H1 (cell line): ENCODE results near the gene REM2. TPM values are rescaled to one million over a fixed set of nuclear protein-coding genes. Genes with fewer than 3 reads are reported as not detected.
A peak's percentile ranks its signal among the peaks of the same experiment; 100 is the strongest.

Experiments
- CTCF ChIA-PET: fragments of 300-600 bp; sonication (Branson Sonifier 250); formaldehyde crosslinking; loops from one replicate; lab custom pipeline; 2021; ENCODE audit not compliant: partially characterized antibody; lab: Charles Lee
- POLR2A ChIA-PET: fragments of 300-600 bp; sonication (Branson Sonifier 250); formaldehyde crosslinking; loops from one replicate; lab custom pipeline; 2021; ENCODE audit warnings: inconsistent platforms; ENCODE audit not compliant: partially characterized antibody; lab: Charles Lee
- DNase-seq, 2 experiments: peaks; one replicate each; pipeline versions ENCODE4 v3.0.0 to v3.0.0-alpha.2; 2010 to 2022; ENCODE audit warnings: low spot score in 2 of 2, low read depth in 1 of 2, mixed read lengths in 1 of 2
- FAIRE-seq: peaks from 2 replicates; lab custom pipeline; 2011; peaks lifted over from hg19 to GRCh38; lab: Jason Lieb, UNC
- H2AFZ ChIP-seq: 2 replicates; pipeline ENCODE4 v1.8.1; 2012; ENCODE audit warnings: low read length, inconsistent platforms
- H2AK5ac ChIP-seq: 2 replicates; pipeline ENCODE4 v1.6.1; 2013; ENCODE audit warnings: low read depth, low read length
- H2BK120ac ChIP-seq: replicated peaks from 2 replicates; pipeline ENCODE3; 2013; ENCODE audit warnings: low read depth, low read length, inconsistent platforms
- H2BK12ac ChIP-seq: 2 replicates; pipeline ENCODE4 v1.6.1; 2013; ENCODE audit warnings: low read depth, low read length
- H2BK15ac ChIP-seq: 2 replicates; pipeline ENCODE4 v1.6.1; 2013; ENCODE audit warnings: low read length
- H2BK20ac ChIP-seq: 2 replicates; pipeline ENCODE4 v1.6.1; 2013; ENCODE audit warnings: low read length
- H2BK5ac ChIP-seq: 2 replicates; pipeline ENCODE4 v1.6.1; 2013; ENCODE audit warnings: low read depth, low read length
- H3K14ac ChIP-seq: 2 replicates; pipeline ENCODE4 v1.6.1; 2013; ENCODE audit warnings: inconsistent platforms; ENCODE audit not compliant: insufficient read length
- H3K18ac ChIP-seq: 2 replicates; pipeline ENCODE4 v1.6.1; 2013; ENCODE audit warnings: low read length; ENCODE audit errors: extremely low read depth
- H3K23ac ChIP-seq: 2 replicates; pipeline ENCODE4 v1.6.1; 2013; ENCODE audit warnings: inconsistent platforms; ENCODE audit not compliant: insufficient read length
- H3K23me2 ChIP-seq: 2 replicates; pipeline ENCODE4 v1.6.1; 2013; ENCODE audit warnings: low read depth, low read length
- H3K27ac ChIP-seq: 2 replicates; pipeline ENCODE4 v1.6.1; 2011; ENCODE audit warnings: low read depth, low read length, inconsistent platforms
- H3K27me3 ChIP-seq, 4 experiments: replicated peaks in 1 of 4; 1 replicate in 1 of 4; 2 replicates in 3 of 4; pipeline versions ENCODE4 v1.6.1 to v1.8.1; 2011 to 2013; ENCODE audit warnings: low read length in 3 of 4, mild to moderate bottlenecking in 3 of 4, inconsistent platforms in 2 of 4, mixed read lengths in 2 of 4, moderate library complexity in 1 of 4; ENCODE audit not compliant: control insufficient read depth in 3 of 4, insufficient read depth in 3 of 4; ENCODE audit errors: extremely low read depth in 1 of 4
- H3K36me3 ChIP-seq, 4 experiments: 2 replicates each; pipeline versions ENCODE4 v1.6.1 to v1.8.1; 2011 to 2013; ENCODE audit warnings: mild to moderate bottlenecking in 4 of 4, low read length in 3 of 4, moderate library complexity in 2 of 4, control low read depth in 1 of 4, inconsistent platforms in 1 of 4; ENCODE audit not compliant: insufficient read depth in 4 of 4, control insufficient read depth in 2 of 4
- H3K4ac ChIP-seq: replicated peaks from 2 replicates; pipeline ENCODE3; 2013; ENCODE audit warnings: low read length, low read depth, mixed read lengths, inconsistent platforms; ENCODE audit not compliant: insufficient read length
- H3K4me1 ChIP-seq, 4 experiments: replicated peaks in 1 of 4; 1 replicate in 1 of 4; 2 replicates in 3 of 4; pipeline versions ENCODE4 v1.6.1 to v1.8.1; 2011 to 2013; ENCODE audit warnings: low read length in 3 of 4, inconsistent platforms in 2 of 4, mixed read lengths in 1 of 4; ENCODE audit not compliant: insufficient read depth in 4 of 4, control insufficient read depth in 3 of 4
- H3K4me2 ChIP-seq, 2 experiments: 2 replicates each; pipeline versions ENCODE4 v1.6.1 to v1.8.1; 2011 to 2013; ENCODE audit warnings: low read depth in 2 of 2, low read length in 2 of 2, control low read depth in 1 of 2, inconsistent platforms in 1 of 2, mild to moderate bottlenecking in 1 of 2; ENCODE audit not compliant: insufficient read depth in 1 of 2
- H3K4me3 ChIP-seq, 4 experiments: fragments of 200-600, 300-600 bp in 1 of 4; sonication (generic), shearing (Covaris generic), sonication (Bioruptor Twin) in 1 of 4; 2 replicates each; pipeline versions ENCODE4 v1.5.1 to v1.8.1; 2011 to 2016; ENCODE audit warnings: low read length in 4 of 4, low read depth in 3 of 4, control low read depth in 2 of 4, inconsistent platforms in 2 of 4, mild to moderate bottlenecking in 2 of 4, mixed read lengths in 1 of 4, moderate library complexity in 1 of 4; ENCODE audit not compliant: insufficient read depth in 2 of 4; ENCODE audit errors: extremely low read depth in 1 of 4
- H3K56ac ChIP-seq: replicated peaks from 2 replicates; pipeline ENCODE3; 2013; ENCODE audit warnings: low read depth, mild to moderate bottlenecking, mixed read lengths, low read length, inconsistent platforms; ENCODE audit not compliant: insufficient read length
- H3K79me1 ChIP-seq: 2 replicates; pipeline ENCODE4 v1.6.1; 2013; ENCODE audit warnings: low read depth, low read length, control low read depth
- H3K79me2 ChIP-seq, 2 experiments: 2 replicates each; pipeline versions ENCODE4 v1.6.1 to v1.8.1; 2012 to 2013; ENCODE audit warnings: low read length in 2 of 2, mild to moderate bottlenecking in 2 of 2, inconsistent platforms in 1 of 2; ENCODE audit not compliant: insufficient read depth in 2 of 2, control insufficient read depth in 1 of 2
- H3K9ac ChIP-seq, 4 experiments: replicated peaks in 1 of 4; 1 replicate in 1 of 4; 2 replicates in 3 of 4; pipeline versions ENCODE4 v1.6.1 to v1.8.1; 2011 to 2013; ENCODE audit warnings: low read depth in 3 of 4, low read length in 3 of 4, control low read depth in 2 of 4, mild to moderate bottlenecking in 2 of 4, moderate library complexity in 2 of 4, inconsistent platforms in 1 of 4; ENCODE audit errors: extremely low read depth in 1 of 4
- H3K9me3 ChIP-seq, 2 experiments: 2 replicates each; pipeline versions ENCODE4 v1.6.1 to v1.8.1; 2012 to 2013; ENCODE audit warnings: mild to moderate bottlenecking in 2 of 2, moderate library complexity in 2 of 2, control low read depth in 1 of 2, inconsistent platforms in 1 of 2, low read depth in 1 of 2, low read length in 1 of 2, mixed read lengths in 1 of 2; ENCODE audit not compliant: insufficient read depth in 2 of 2
- H4K20me1 ChIP-seq, 2 experiments: replicated peaks in 1 of 2; 2 replicates each; pipeline versions ENCODE3 to v1.8.1; 2011 to 2013; ENCODE audit warnings: inconsistent platforms in 2 of 2, low read length in 2 of 2, mild to moderate bottlenecking in 1 of 2; ENCODE audit not compliant: insufficient read depth in 2 of 2, control insufficient read depth in 1 of 2
- H4K5ac ChIP-seq: 2 replicates; pipeline ENCODE4 v1.6.1; 2013; ENCODE audit warnings: low read length, low read depth, mixed read lengths, inconsistent platforms; ENCODE audit not compliant: insufficient read length
- H4K8ac ChIP-seq: 2 replicates; pipeline ENCODE4 v1.8.0; 2013; ENCODE audit warnings: mild to moderate bottlenecking, moderate library complexity, low read length, inconsistent platforms; ENCODE audit not compliant: insufficient read depth; ENCODE audit errors: extremely low read depth
- H4K91ac ChIP-seq: replicated peaks from 2 replicates; pipeline ENCODE3; 2013; ENCODE audit warnings: low read length, mixed read lengths, inconsistent platforms; ENCODE audit not compliant: insufficient read length
- BCL11A ChIP-seq, 2 experiments: IDR thresholded peaks; one replicate each; pipeline ENCODE4 v1.6.1; 2011; ENCODE audit warnings: low read depth in 2 of 2, low read length in 2 of 2, mild to moderate bottlenecking in 2 of 2
- CEBPB ChIP-seq: IDR thresholded peaks from 2 replicates; pipeline ENCODE4 v1.6.1; 2012; ENCODE audit warnings: low read depth, low read length
- GABPA ChIP-seq: IDR thresholded peaks from 2 replicates; pipeline ENCODE4 v1.6.1; 2011; ENCODE audit warnings: mild to moderate bottlenecking, low read length, moderate library complexity, borderline replicate concordance; ENCODE audit not compliant: insufficient read depth
- GTF2F1 ChIP-seq: IDR thresholded peaks from 2 replicates; pipeline ENCODE4 v1.6.1; 2012; ENCODE audit warnings: low read depth, low read length, improper control_type of control experiment, borderline replicate concordance
- JUN ChIP-seq: IDR thresholded peaks from 2 replicates; pipeline ENCODE4 v1.6.1; 2011; ENCODE audit warnings: low read depth, mild to moderate bottlenecking, improper control_type of control experiment, low read length
- KDM1A ChIP-seq: fragments of 200-600, 300-600 bp; sonication (generic); IDR thresholded peaks from 2 replicates; pipeline ENCODE4 v1.7.1; 2016; ENCODE audit warnings: mild to moderate bottlenecking, low read length, borderline replicate concordance
- PHF8 ChIP-seq: fragments of 200-600 bp; sonication (generic); conservative IDR thresholded peaks from 2 replicates; pipeline ENCODE4 v1.7.1; 2012; ENCODE audit warnings: low read depth, mild to moderate bottlenecking, inconsistent platforms, low read length, moderate library complexity
- POU5F1 ChIP-seq: IDR thresholded peaks from 2 replicates; pipeline ENCODE4 v1.6.1; 2011; ENCODE audit warnings: low read depth, mild to moderate bottlenecking, low read length, moderate library complexity
- RAD21 ChIP-seq, 2 experiments: IDR thresholded peaks in 1 of 2; conservative IDR thresholded peaks in 1 of 2; 2 replicates each; pipeline ENCODE4 v1.6.1; 2011; ENCODE audit warnings: low read depth in 2 of 2, low read length in 2 of 2, improper control_type of control experiment in 1 of 2, inconsistent platforms in 1 of 2, mild to moderate bottlenecking in 1 of 2, moderate library complexity in 1 of 2
- SIX5 ChIP-seq: IDR thresholded peaks from 2 replicates; pipeline ENCODE4 v1.6.1; 2011; ENCODE audit warnings: mild to moderate bottlenecking, low read depth, low read length
- whole genome bisulfite sequencing, 2 experiments: shearing (Covaris generic) in 1 of 2; methylation state at CpG; one replicate each; pipeline versions ENCODE4 v1.1.6 to v1.1.7; 2013 to 2015; ENCODE audit warnings: low lambda C conversion rate in 2 of 2, mixed read lengths in 2 of 2, inconsistent platforms in 1 of 2, low coverage in 1 of 2, missing lambda C conversion rate in 1 of 2; ENCODE audit not compliant: insufficient replicate concordance in 2 of 2, insufficient coverage in 1 of 2, insufficient read length in 1 of 2; ENCODE audit errors: extremely low coverage in 1 of 2, missing lambda C conversion rate in 1 of 2; 5-methylcytosine and 5-hydroxymethylcytosine counted together
- polyA plus RNA-seq, 7 experiments: library from polyadenylated mRNA; depleted of rRNA in 3 of 7; stranded (reverse) in 5 of 7; unstranded in 2 of 7; fragments of >200 nt in 5 of 7; fragments of 200-250 nt in 2 of 7; gene quantifications; 1 replicate in 5 of 7; 2 replicates in 1 of 7; 4 replicates in 1 of 7; pipeline versions ENCODE4 v1.2.1 to v1.2.3, GENCODE V29; 2011 to 2013; ENCODE audit warnings: missing spikeins in 2 of 7, mixed read lengths in 2 of 7
- total RNA-seq: library from RNA; stranded (reverse); fragmentation: NEBNext Ultra II Directional; extraction: Animal tissue kit (Norgen Biotek cat#: 25700); gene quantifications from 2 replicates; pipeline ENCODE4 v1.2.1, GENCODE V29; 2021

The REM2 gene
- total and polyA plus RNA-seq, 2 of the 8 experiments (the other 6 are each of a cell fraction or from before 2014, with no cell fraction given), result 1.00 to 1.1 TPM

DNA sequence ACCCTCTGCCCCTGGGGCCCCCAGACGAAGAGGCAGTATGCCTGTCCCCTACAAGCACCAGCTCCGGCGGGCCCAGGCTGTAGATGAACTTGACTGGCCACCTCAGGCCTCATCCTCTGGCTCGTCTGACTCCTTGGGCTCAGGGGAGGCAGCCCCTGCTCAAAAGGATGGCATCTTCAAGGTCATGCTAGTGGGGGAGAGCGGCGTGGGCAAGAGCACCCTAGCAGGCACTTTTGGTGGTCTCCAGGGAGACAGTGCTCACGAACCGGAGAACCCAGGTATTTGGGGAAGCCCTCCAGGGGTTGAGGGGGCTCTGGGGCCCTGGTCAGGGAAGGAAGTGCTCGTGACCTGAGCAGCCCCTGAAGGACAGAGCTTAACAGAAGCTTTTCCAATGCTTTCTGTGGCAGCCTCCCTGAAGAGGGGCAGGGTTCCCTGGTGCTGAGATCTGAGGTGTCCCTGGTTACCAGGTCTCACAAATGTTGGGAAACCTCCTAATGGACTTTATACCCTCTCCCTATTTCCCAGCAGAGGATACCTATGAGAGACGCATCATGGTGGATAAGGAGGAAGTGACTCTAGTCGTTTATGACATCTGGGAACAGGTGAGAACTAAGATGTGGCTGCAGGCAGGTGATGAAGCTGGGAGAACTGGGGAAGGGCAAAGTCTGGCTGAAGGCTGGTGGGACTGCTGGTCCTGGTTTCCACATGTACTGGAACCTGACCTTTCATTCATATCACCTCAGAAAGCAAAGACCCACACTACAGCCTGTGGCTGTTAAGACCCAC is 1.9 kb downstream of the REM2 start:
- Histone ChIP-seq H2BK120ac (no peak overlapping the region), H3K4me2 (no peak overlapping the region; a peak in 1 of 4 replicates), H2AFZ (no peak overlapping the region), H3K9ac (no peak overlapping the region), H3K9me3 (no peaks in the 10 kb centered on the region), H2BK5ac (no peak overlapping the region), H3K79me2 (no peaks in the 10 kb centered on the region), H3K27me3 (peaks cover 0 to 17% (median 11%) of the 10 kb centered on the region in 4 experiments; a peak in 6 of 7 replicates), H3K79me1 (peaks cover 3% of the 10 kb centered on the region; the same call in 1 of the 2 replicates), H2BK15ac (peak overlapping the region; percentile 74), H2AK5ac (no peak overlapping the region), H3K4me3 (no peak overlapping the region), H3K4me1 (peaks cover 7 to 21% (median 12%) of the 10 kb centered on the region in 4 experiments), H3K27ac (no peak overlapping the region), H2BK12ac (no peak overlapping the region), H3K56ac (no peak overlapping the region), H4K20me1 (no peaks in the 10 kb centered on the region), H3K36me3 (no peaks in the 10 kb centered on the region), H4K8ac (no peak overlapping the region; the same call in 1 of the 2 replicates), H3K23ac (no peak overlapping the region), H3K14ac (no peak overlapping the region), H3K18ac (no peak overlapping the region), H4K5ac (no peak overlapping the region), H3K23me2 (peaks cover 14% of the 10 kb centered on the region), H4K91ac (no peak overlapping the region), H3K4ac (no peak overlapping the region), H2BK20ac (no peak overlapping the region)
- 87% methylated on average over 11 of the region's 11 CpGs; no CpG with 5 or more reads in 1 of the 2 experiments for WGBS, 2 experiments
- POLR2A ChIA-PET, result interaction anchor here (1.2 to 7.2 kb wide), 8 partner anchors 11 to 71 kb away, joined by 3 to 54 read pairs (median 14); partner anchors contain the start of genes LRP10 and PRMT5
- CTCF ChIA-PET, result interaction anchor here (0.8 to 56.0 kb wide), 11 partner anchors 12 to 416 kb away, joined by 3 to 1562 read pairs (median 9); partner anchors contain the start of genes LRP10, MMP14, MRPL52 and SLC7A7
- DNase-seq (no peak), FAIRE-seq (no peak)
- TF ChIP-seq RAD21 (IDR thresholded peaks at IDR 0.05 in 1 of 2, conservative IDR thresholded peaks at IDR 0.05 in 1 of 2; ENCODE audit: low read depth in 2 of 2, low read length in 2 of 2) (no peak), JUN (no peak), BCL11A (IDR thresholded peaks at IDR 0.05; ENCODE audit: low read depth in 2 of 2, low read length in 2 of 2) (no peak), SIX5 (no peak), POU5F1 (no peak), KDM1A (no peak), CEBPB (no peak), GTF2F1 (no peak), GABPA (no peak), PHF8 (no peak)
